ENCODE results near the gene CCNYL1.
"Not testable (repeated sequence)": the region's sequence is repeated elsewhere in the genome, so short reads cannot be mapped to it uniquely, and the experiment has no call there.

The CCNYL1 gene

GRCh38 chr2:207724113-207724512, 12.7 kb downstream of the CCNYL1 start:
- no peak overlapping the region for H3K4me3 ChIP-seq
- no peaks in the 10 kb centered on the region for H3K9me3 ChIP-seq (ENCODE audit: low read depth, low read length)
- no peaks in the 10 kb centered on the region for H3K36me3 ChIP-seq (ENCODE audit: insufficient read depth, low read length)
- H3K27ac ChIP-seq, result no peak overlapping the region
- H3K9ac ChIP-seq (ENCODE audit: insufficient read length), result no peak overlapping the region
- DNase-seq (ENCODE audit: low read depth, low spot score), result no peak
- TF ChIP-seq EZH2 (IDR thresholded peaks at IDR 0.05), result no peak
- TF ChIP-seq FOXP2 (optimal IDR thresholded peaks at IDR 0.05; ENCODE audit: control extremely low read depth, extremely low read length, insufficient read depth), result no peak
- no peak for TF ChIP-seq POLR2AphosphoS5 (IDR thresholded peaks at IDR 0.05; ENCODE audit: borderline replicate concordance, low read depth, low read length)

GRCh38 chr2:207725873-207726578, 14.6 kb downstream of the CCNYL1 start:
- no peak for TF ChIP-seq POLR2AphosphoS5 (IDR thresholded peaks at IDR 0.05; ENCODE audit: borderline replicate concordance, low read depth, low read length)
- TF ChIP-seq EZH2 (IDR thresholded peaks at IDR 0.05), result no peak
- TF ChIP-seq FOXP2 (optimal IDR thresholded peaks at IDR 0.05; ENCODE audit: control extremely low read depth, extremely low read length, insufficient read depth), result no peak
- DNase-seq (ENCODE audit: low read depth, low spot score), result no peak
- no peak overlapping the region for H3K9ac ChIP-seq (ENCODE audit: insufficient read length)
- H3K9me3 ChIP-seq (ENCODE audit: low read depth, low read length), result no peaks in the 10 kb centered on the region
- no peak overlapping the region for H3K27ac ChIP-seq
- no peak overlapping the region for H3K4me3 ChIP-seq
- no peaks in the 10 kb centered on the region for H3K36me3 ChIP-seq (ENCODE audit: insufficient read depth, low read length)

- no peak overlapping the region for H3K4me3 ChIP-seq
- no peak overlapping the region for H3K9ac ChIP-seq (ENCODE audit: insufficient read length)
- H3K27ac ChIP-seq, result no peak overlapping the region
- H3K36me3 ChIP-seq (ENCODE audit: insufficient read depth, low read length), result no peaks in the 10 kb centered on the region
- no peaks in the 10 kb centered on the region for H3K9me3 ChIP-seq (ENCODE audit: low read depth, low read length)
- TF ChIP-seq FOXP2 (optimal IDR thresholded peaks at IDR 0.05; ENCODE audit: control extremely low read depth, extremely low read length, insufficient read depth) (no peak), EZH2 (IDR thresholded peaks at IDR 0.05) (no peak), POLR2AphosphoS5 (IDR thresholded peaks at IDR 0.05; ENCODE audit: borderline replicate concordance, low read depth, low read length) (no peak)
- no peak for DNase-seq (ENCODE audit: low read depth, low spot score)
Observed at GRCh38 chr2:207727261-207727660, 15.8 kb downstream of the CCNYL1 start.

GRCh38 chr2:207729465-207729998, 18.1 kb downstream of the CCNYL1 start:
- Histone ChIP-seq H3K36me3 (ENCODE audit: insufficient read depth, low read length) (no peaks in the 10 kb centered on the region; the same call in 1 of the 2 replicates), H3K4me3 (no peak overlapping the region), H3K9me3 (ENCODE audit: low read depth, low read length) (no peaks in the 10 kb centered on the region), H3K27ac (no peak overlapping the region), H3K9ac (ENCODE audit: insufficient read length) (no peak overlapping the region)
- no peak for DNase-seq (ENCODE audit: low read depth, low spot score)
- TF ChIP-seq EZH2 (IDR thresholded peaks at IDR 0.05), result no peak
- TF ChIP-seq POLR2AphosphoS5 (IDR thresholded peaks at IDR 0.05; ENCODE audit: borderline replicate concordance, low read depth, low read length), result no peak
- no peak for TF ChIP-seq FOXP2 (optimal IDR thresholded peaks at IDR 0.05; ENCODE audit: control extremely low read depth, extremely low read length, insufficient read depth)

- no peak overlapping the region for H3K4me3 ChIP-seq
- TF ChIP-seq EZH2 (IDR thresholded peaks at IDR 0.05), result no peak
Observed at GRCh38 chr2:207731138-207731537, 19.7 kb downstream of the CCNYL1 start.

GRCh38 chr2:207733597-207734240, 22.3 kb downstream of the CCNYL1 start:
- H3K9ac ChIP-seq (ENCODE audit: insufficient read length), result no peak overlapping the region
- no peak for TF ChIP-seq FOXP2 (optimal IDR thresholded peaks at IDR 0.05; ENCODE audit: control extremely low read depth, extremely low read length, insufficient read depth)
- TF ChIP-seq POLR2AphosphoS5 (IDR thresholded peaks at IDR 0.05; ENCODE audit: borderline replicate concordance, low read depth, low read length), result no peak
- no peak for TF ChIP-seq EZH2 (IDR thresholded peaks at IDR 0.05)
- H3K27ac ChIP-seq, result no peak overlapping the region
- no peak for DNase-seq (ENCODE audit: low read depth, low spot score)
- no peak overlapping the region for H3K4me3 ChIP-seq
- H3K36me3 ChIP-seq (ENCODE audit: insufficient read depth, low read length), result no peaks in the 10 kb centered on the region; the same call in 1 of the 2 replicates
- H3K9me3 ChIP-seq (ENCODE audit: low read depth, low read length), result no peaks in the 10 kb centered on the region

More at GRCh38 chr2:207731138-207731537, 19.7 kb downstream of the CCNYL1 start:
- no peak for DNase-seq (ENCODE audit: low read depth, low spot score)
- no peak overlapping the region for H3K9ac ChIP-seq (ENCODE audit: insufficient read length)
- H3K36me3 ChIP-seq (ENCODE audit: insufficient read depth, low read length), result no peaks in the 10 kb centered on the region; the same call in 1 of the 2 replicates
- H3K27ac ChIP-seq, result no peak overlapping the region
- H3K9me3 ChIP-seq (ENCODE audit: low read depth, low read length), result no peaks in the 10 kb centered on the region

- no peak overlapping the region for H3K4me3 ChIP-seq
- no peaks in the 10 kb centered on the region for H3K9me3 ChIP-seq (ENCODE audit: low read depth, low read length)
- no peak overlapping the region for H3K9ac ChIP-seq (ENCODE audit: insufficient read length)
- no peak for DNase-seq (ENCODE audit: low read depth, low spot score)
- TF ChIP-seq FOXP2 (optimal IDR thresholded peaks at IDR 0.05; ENCODE audit: control extremely low read depth, extremely low read length, insufficient read depth) (no peak), EZH2 (IDR thresholded peaks at IDR 0.05) (no peak), POLR2AphosphoS5 (IDR thresholded peaks at IDR 0.05; ENCODE audit: borderline replicate concordance, low read depth, low read length) (no peak)
- H3K27ac ChIP-seq, result no peak overlapping the region
- no peaks in the 10 kb centered on the region; the same call in 1 of the 2 replicates for H3K36me3 ChIP-seq (ENCODE audit: insufficient read depth, low read length)
Observed at GRCh38 chr2:207734264-207734635, 22.8 kb downstream of the CCNYL1 start.

- DNase-seq (ENCODE audit: low read depth, low spot score), result no peak
- Histone ChIP-seq H3K9me3 (ENCODE audit: low read depth, low read length) (no peaks in the 10 kb centered on the region), H3K36me3 (ENCODE audit: insufficient read depth, low read length) (no peaks in the 10 kb centered on the region; the same call in 1 of the 2 replicates), H3K4me3 (no peak overlapping the region), H3K27ac (no peak overlapping the region), H3K9ac (ENCODE audit: insufficient read length) (no peak overlapping the region)
- no peak for TF ChIP-seq POLR2AphosphoS5 (IDR thresholded peaks at IDR 0.05; ENCODE audit: borderline replicate concordance, low read depth, low read length)
- TF ChIP-seq EZH2 (IDR thresholded peaks at IDR 0.05), result no peak
- no peak for TF ChIP-seq FOXP2 (optimal IDR thresholded peaks at IDR 0.05; ENCODE audit: control extremely low read depth, extremely low read length, insufficient read depth)
Observed at GRCh38 chr2:207734636-207735512, 23.4 kb downstream of the CCNYL1 start.

- H3K36me3 ChIP-seq (ENCODE audit: insufficient read depth, low read length); H3K27ac ChIP-seq; H3K9ac ChIP-seq (ENCODE audit: insufficient read length); DNase-seq (ENCODE audit: low read depth, low spot score); H3K9me3 ChIP-seq (ENCODE audit: low read depth, low read length); H3K4me3 ChIP-seq: not testable (repeated sequence)
Observed at GRCh38 chr2:207735513-207735859, 24.0 kb downstream of the CCNYL1 start.
